AG08395 (cell line): ENCODE results near the gene SLC25A27.

Experiments
- DNase-seq: peaks from one replicate; pipeline ENCODE4 v3.0.0; 2012; ENCODE audit warnings: mixed read lengths, low spot score

The SLC25A27 gene

DNA sequence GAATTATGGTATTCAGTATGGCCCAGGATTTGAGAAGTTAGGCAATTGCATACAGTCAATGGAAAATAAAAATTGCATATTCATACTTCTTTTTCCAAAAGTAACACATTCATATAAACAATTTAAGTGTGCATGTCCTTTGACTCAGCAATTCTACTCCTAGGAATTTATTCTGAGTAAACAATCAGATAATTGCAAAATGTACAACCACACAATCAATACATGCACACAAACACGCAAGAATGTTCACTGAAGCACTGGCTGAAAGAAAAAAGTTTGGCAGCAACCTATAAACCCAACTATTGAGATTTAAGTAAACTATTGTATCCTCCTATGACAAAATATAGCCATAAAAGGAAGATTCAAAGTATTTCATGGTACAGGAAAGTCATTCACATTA is 1.8 kb upstream of the SLC25A27 start:
- DNase-seq: no peak

DNA sequence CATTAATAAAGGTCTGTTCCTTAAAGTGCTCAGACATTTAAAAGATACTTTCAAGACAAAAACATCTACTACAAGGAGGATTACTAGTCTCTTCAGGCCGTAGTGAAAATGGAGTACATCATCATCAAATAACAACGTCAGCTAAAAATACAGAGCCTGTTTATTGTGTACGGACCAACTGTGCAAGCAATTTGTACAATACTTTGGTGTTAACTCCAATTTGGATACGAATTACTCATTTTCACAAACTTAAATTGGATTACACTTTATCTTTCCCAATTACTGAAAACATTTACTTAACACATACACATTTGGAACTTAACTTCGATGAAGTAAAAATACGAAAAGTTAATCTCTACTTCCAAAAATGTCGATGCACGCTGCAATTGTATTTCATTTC is 959 bp upstream of the SLC25A27 start:
- no peak for DNase-seq

GRCh38 chr6:46652232-46652602 is 558 bp upstream of the SLC25A27 start:
- DNase-seq: no peak

GRCh38 chr6:46653439-46654195 is 842 bp downstream of the SLC25A27 start:
- no peak for DNase-seq

DNA sequence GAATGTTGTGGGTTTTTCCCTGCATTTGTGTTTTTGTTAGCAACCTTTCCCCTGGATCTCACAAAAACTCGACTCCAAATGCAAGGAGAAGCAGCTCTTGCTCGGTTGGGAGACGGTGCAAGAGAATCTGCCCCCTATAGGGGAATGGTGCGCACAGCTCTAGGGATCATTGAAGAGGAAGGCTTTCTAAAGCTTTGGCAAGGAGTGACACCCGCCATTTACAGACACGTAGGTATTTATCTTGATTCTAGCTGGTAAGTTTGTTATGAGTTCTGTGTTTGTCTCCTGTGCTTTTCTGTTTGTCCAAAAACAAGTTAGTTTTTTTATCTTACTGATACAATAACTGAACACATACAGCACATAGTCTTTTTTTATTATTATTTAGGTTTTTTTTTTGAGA is 3.0 kb downstream of the SLC25A27 start:
- DNase-seq: no peak

DNA sequence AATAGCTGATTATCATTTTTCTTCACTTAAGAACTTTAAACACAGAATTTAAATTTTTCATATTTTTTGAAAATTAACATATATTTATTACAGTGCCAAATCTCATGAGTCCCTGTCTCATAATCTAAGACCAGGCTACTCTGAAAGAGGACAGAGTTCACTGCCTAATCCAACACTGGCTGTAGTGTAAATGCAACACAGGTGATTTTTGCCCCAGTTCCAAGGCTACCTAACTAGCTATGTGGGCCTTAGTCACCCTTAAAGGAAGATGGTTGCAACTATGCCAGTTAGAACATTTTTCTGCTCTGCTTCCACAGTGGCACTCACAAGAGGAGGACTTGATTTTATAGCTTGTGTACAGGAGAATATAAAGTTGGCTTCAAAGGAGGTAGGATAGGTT is 4.9 kb downstream of the SLC25A27 start:
- DNase-seq: no peak

DNA sequence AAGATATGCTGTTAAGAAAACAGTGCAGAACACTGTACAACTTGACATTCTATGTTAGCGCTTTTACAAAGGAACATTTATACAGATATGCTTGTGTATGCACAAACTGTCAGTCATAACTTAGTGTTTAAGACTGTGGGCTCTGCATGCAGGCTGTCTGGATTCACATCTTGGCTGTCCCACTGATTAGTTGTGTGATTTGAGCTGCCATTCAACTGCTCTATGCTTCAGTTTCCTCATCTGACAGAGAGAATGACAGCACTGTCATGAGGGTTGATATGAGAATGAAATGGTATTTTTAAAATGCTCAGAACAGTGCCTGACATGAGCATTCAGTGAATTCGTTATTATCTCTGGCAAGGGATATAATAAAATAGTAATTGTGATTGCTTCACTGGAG is 8.7 kb downstream of the SLC25A27 start:
- DNase-seq: no peak

DNA sequence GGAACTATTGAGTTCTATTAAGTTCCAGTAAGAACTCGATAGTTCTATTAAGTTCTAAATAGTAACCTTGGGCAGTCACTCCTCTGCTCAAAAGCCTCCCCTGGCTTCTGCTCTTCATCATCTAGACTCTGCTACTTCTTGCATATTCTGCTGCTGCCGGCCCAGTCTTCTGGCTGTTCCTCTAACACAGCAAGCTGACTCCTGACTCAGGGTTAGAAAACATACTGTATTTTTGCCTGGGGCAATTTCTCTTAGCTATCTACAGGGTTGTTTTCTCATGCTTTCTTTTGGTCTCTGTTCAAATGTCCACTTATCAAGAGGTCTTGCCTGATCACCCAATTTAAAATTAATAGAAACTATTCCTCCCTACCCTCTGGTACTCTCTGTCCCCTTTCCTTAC is 14.6 kb downstream of the SLC25A27 start:
- no peak for DNase-seq

DNA sequence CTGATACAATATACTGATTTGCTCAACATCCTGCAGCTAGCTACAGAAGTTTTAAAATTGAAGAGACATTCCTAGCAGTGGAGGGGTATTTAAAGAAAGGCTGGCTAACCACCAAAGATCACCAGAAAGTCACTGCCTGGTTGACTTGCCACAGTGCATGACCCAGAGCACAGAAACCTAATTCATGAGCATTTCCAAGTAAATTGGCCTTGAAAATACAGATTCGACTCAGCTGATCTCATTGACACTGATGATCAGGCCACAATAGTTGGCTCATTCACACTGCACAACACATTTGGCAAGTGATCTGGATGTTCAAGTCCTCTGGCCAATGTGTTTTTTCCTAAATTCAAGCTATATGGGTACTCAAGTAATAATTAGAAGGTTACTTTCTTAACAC is 21.6 kb downstream of the SLC25A27 start:
- DNase-seq: no peak

- no peak for DNase-seq
These were observed 24.0 kb downstream of the SLC25A27 start for GRCh38 chr6:46676604-46677313.

- no peak for DNase-seq
These were observed 24.5 kb downstream of the SLC25A27 start for GRCh38 chr6:46677314-46677654.

GRCh38 chr6:46684771-46685170 is 32.0 kb downstream of the SLC25A27 start:
- peak; percentile 13 for DNase-seq

GRCh38 chr6:46687619-46688097 is 34.9 kb downstream of the SLC25A27 start, which contains the start of gene TDRD6:
Gene TDRD6, plus strand, starts transcription at chr6:46687885. Its CDS starts 244 bp downstream, at chr6:46688129.
- DNase-seq: no peak

- no peak for DNase-seq
These were observed 35.6 kb downstream of the SLC25A27 start for GRCh38 chr6:46688117-46688965.

- no peak for DNase-seq
These were observed 36.2 kb downstream of the SLC25A27 start for GRCh38 chr6:46688966-46689335.

DNA sequence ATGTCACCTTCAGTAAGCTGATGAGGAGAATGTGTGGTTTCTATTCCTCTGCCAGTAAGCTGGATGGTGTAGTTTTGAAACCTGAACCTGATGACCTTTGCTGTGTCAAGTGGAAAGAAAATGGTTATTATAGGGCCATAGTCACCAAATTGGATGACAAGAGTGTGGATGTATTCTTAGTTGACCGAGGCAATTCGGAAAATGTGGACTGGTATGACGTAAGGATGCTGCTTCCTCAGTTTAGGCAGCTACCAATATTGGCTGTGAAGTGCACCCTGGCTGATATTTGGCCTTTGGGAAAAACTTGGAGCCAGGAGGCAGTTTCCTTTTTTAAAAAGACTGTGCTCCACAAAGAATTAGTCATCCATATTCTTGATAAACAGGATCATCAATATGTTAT is 36.9 kb downstream of the SLC25A27 start:
- no peak for DNase-seq

- no peak for DNase-seq
These were observed 37.5 kb downstream of the SLC25A27 start for GRCh38 chr6:46690141-46690755.

- DNase-seq: no peak
These were observed 38.2 kb downstream of the SLC25A27 start for GRCh38 chr6:46690911-46691451.

- DNase-seq: no peak
These were observed 47.2 kb downstream of the SLC25A27 start for GRCh38 chr6:46699970-46700369.

GRCh38 chr6:46704562-46704961 is 51.8 kb downstream of the SLC25A27 start:
- no peak for DNase-seq

GRCh38 chr6:46706464-46706863 is 53.7 kb downstream of the SLC25A27 start:
- DNase-seq: no peak

- DNase-seq: no peak
These were observed 58.7 kb downstream of the SLC25A27 start for GRCh38 chr6:46711491-46711890.
